Measurements from ENCODE around the gene COL4A2.
A peak's percentile ranks its signal among the peaks of the same experiment; 100 is the strongest.

Gene COL4A2

DNA sequence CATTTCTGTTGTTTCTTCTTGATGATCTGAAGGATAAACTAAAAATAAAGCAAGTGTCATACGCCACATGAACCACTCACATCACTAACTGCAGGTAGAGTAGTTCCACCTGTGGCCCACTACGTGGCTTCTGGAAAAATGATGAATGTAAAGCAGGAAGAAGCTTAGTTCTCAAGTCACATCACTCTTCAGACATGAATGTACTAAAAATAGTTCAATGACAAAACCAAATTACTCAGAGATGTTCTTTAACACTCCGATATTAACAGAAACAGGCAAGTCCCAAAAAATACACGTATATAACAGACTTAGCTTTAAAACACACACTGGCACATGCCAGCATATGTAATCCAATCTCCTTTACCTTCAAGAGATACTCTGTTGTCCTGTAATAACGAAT lies 232.8 kb downstream of the COL4A2 start:
- Histone ChIP-seq H3K9ac (ENCODE audit: low read length) (no peak overlapping the region), H3K36me3 (ENCODE audit: control insufficient read depth, insufficient read depth, low read length) (no peaks in the 10 kb centered on the region), H3K4me1 (ENCODE audit: control insufficient read depth, insufficient read depth, low read length) (peaks cover 18% of the 10 kb centered on the region), H3K27me3 (ENCODE audit: control insufficient read depth, insufficient read depth, low read length) (no peaks in the 10 kb centered on the region), H3K4me3 (ENCODE audit: low read length) (no peak overlapping the region), H3K27ac (ENCODE audit: low read depth, low read length) (no peak overlapping the region)

DNA sequence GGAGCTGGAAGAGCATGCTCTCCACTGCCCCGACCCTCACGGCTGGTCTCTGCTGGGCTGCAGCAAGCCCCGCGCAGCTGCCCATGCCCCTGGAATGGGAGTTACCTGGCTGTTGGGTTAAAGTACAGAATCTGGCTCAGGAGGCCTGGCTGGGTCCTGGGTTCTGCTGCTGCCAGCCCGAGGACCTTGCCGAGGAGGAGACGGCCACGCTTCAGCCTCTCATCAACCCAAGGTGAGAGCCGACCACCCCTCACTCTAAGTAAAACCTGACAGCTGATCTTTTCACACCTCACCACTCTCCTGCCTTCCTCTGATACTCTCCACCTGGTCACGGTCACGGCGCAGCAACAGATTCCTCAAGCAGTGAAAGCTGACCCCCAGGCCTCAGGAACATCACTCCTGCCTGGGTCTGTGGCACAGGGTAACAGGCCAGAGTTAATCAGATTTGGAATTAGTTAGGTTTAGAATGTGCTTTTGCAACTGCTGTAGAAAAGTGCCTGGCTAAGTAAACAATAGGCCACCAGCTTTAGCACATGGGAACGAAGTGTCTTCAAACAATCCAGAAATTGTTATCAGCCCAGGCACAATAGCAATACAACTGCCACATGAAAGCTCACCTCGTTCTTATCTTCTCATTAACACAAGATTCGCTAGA lies 233.9 kb downstream of the COL4A2 start:
- Histone ChIP-seq H3K27me3 (ENCODE audit: control insufficient read depth, insufficient read depth, low read length) (no peaks in the 10 kb centered on the region), H3K9ac (ENCODE audit: low read length) (no peak overlapping the region), H3K36me3 (ENCODE audit: control insufficient read depth, insufficient read depth, low read length) (no peaks in the 10 kb centered on the region), H3K27ac (ENCODE audit: low read depth, low read length) (peak overlapping the region; percentile 50), H3K4me1 (ENCODE audit: control insufficient read depth, insufficient read depth, low read length) (peaks cover 18% of the 10 kb centered on the region), H3K4me3 (ENCODE audit: low read length) (no peak overlapping the region)

DNA sequence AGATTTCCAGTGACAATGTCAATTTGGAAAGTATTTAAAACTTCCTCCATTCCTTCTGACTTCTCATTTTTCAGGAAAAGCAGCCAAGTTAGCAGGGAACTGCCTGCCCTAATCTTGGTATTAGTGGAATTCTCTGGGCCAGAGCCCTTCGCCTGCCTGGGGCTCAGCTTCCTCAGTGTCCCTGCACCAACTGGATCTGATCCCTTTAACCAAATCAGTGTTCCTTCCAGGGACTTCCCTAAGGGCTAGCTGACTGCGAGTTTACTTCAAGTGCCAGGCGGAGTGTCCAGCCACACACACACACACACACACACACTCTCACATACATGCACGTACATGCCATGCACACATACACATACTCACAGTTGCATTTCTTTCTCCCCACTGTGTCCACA lies 234.4 kb downstream of the COL4A2 start:
- Histone ChIP-seq H3K27ac (ENCODE audit: low read depth, low read length) (peak overlapping the region; percentile 50), H3K4me3 (ENCODE audit: low read length) (no peak overlapping the region), H3K27me3 (ENCODE audit: control insufficient read depth, insufficient read depth, low read length) (no peaks in the 10 kb centered on the region), H3K9ac (ENCODE audit: low read length) (no peak overlapping the region), H3K36me3 (ENCODE audit: control insufficient read depth, insufficient read depth, low read length) (no peaks in the 10 kb centered on the region), H3K4me1 (ENCODE audit: control insufficient read depth, insufficient read depth, low read length) (peaks cover 18% of the 10 kb centered on the region)

DNA sequence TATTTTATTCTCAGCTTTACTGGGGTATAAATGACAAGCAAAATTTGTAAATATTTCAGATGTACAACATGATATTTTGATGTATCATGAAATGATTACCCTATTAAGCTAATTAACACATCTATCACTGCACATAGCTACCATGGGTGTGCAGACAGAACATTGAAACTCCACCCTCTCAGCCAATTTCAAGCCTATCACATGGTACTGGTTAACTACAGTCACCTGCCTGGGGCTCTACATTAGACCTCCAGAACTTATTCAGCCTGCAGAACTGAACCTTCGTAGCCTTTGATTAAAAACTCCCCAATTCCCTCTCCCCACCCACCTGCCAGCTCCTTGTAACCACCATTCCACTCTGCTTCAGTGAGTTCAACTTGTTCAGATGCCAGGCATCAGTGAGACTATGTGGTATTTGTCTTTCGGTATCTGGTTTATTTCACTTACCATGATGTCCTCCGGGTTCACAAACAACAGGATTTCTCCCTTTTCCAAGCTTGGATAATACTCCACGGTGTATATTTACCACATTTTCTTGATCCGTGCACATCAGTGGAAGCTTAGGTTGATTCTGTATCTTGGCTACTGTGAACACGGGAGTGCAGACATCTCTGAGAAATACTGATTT lies 235.2 kb downstream of the COL4A2 start:
- H3K36me3 ChIP-seq (ENCODE audit: control insufficient read depth, insufficient read depth, low read length): no peaks in the 10 kb centered on the region
- H3K4me1 ChIP-seq (ENCODE audit: control insufficient read depth, insufficient read depth, low read length): peaks cover 18% of the 10 kb centered on the region
- H3K4me3 ChIP-seq (ENCODE audit: low read length): no peak overlapping the region
- no peaks in the 10 kb centered on the region for H3K27me3 ChIP-seq (ENCODE audit: control insufficient read depth, insufficient read depth, low read length)
- no peak overlapping the region for H3K9ac ChIP-seq (ENCODE audit: low read length)
- peak overlapping the region; percentile 25 for H3K27ac ChIP-seq (ENCODE audit: low read depth, low read length)

DNA sequence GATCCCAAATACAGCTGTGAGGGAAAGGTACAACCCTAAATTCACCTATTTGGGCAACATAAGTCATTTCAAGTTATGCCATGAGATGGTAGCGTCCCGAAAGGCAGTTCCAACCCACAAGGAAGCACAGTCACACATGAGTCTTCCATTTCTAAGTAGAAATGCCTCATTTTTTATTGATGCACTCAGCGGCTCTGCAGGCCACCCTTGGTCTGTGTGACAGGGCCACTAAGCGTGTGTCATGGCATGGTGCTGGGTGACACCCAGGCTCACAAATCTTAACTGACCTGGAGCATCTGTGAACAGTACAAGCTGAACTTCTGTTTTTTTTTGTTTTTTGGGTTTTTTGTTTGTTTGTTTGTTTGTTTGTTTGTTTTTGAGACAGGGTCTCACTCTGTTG lies 239.3 kb downstream of the COL4A2 start:
- Histone ChIP-seq H3K36me3 (ENCODE audit: control insufficient read depth, insufficient read depth, low read length) (no peaks in the 10 kb centered on the region), H3K9ac (ENCODE audit: low read length) (no peak overlapping the region), H3K4me1 (ENCODE audit: control insufficient read depth, insufficient read depth, low read length) (peaks cover 12% of the 10 kb centered on the region), H3K4me3 (ENCODE audit: low read length) (no peak overlapping the region), H3K27ac (ENCODE audit: low read depth, low read length) (no peak overlapping the region), H3K27me3 (ENCODE audit: control insufficient read depth, insufficient read depth, low read length) (no peaks in the 10 kb centered on the region)

DNA sequence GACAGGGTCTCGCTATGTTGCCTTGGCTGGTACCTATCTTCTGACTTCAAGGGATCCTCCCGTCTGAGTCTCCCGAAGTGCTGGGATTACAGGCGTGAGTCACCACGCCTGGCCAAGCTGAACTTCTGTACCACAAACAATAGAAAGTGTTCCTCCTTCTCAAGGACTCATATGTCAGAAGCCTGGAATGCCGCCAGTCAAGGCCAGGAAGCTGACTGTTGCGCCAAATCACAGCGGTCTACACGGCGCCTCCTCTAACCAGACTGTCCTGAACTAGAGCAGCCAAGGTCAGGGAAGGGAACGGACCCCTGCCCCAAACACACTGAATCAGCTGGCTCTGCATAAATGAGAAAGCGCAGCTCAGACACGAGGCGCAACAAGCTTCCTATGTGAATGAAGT lies 239.8 kb downstream of the COL4A2 start:
- Histone ChIP-seq H3K4me1 (ENCODE audit: control insufficient read depth, insufficient read depth, low read length) (peaks cover 8% of the 10 kb centered on the region), H3K27me3 (ENCODE audit: control insufficient read depth, insufficient read depth, low read length) (no peaks in the 10 kb centered on the region), H3K4me3 (ENCODE audit: low read length) (peak overlapping the region; percentile 9), H3K36me3 (ENCODE audit: control insufficient read depth, insufficient read depth, low read length) (no peaks in the 10 kb centered on the region), H3K9ac (ENCODE audit: low read length) (no peak overlapping the region), H3K27ac (ENCODE audit: low read depth, low read length) (peak overlapping the region; percentile 47)

DNA sequence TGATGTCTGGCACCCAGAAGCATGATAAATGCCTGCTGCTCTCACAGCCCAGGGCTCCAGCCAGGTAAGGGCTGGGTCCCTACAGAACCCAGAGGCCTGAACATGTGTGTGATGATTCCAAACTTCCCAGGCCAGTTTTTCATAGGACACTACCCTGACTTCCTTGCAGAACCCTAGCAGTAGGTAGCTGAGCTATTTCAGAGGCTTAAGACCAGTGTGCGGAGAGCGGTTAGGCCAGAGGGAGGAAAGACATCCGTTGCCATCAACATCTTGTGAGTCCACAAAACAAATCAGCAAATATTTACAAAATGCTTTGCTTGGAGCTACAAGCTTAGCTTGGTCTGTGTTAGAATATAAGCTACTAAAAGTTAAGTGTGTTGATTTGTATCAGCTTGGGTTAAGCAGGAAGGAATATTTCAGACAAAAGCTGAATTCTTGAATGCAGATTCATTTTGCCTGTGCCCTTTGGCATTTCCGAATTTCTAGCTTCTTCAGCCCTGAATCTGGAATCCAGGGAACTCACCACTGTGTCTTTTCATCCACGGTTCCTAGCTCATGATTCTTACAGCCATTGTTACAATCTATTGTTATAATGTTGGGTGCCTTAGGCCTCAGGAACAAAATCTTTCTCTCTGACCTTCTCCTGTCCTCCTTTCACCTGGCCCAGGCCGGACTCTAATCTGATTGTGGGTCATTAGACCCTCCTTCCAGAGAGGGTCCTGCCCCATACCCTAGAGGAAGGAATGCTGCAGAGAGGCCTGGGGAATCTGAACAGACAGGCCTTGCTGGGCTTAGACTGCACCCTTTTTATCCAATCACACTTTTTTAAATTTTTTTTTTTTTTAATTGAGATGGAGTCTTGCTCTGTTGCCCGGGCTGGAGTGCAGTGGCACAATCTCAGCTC lies 242.1 kb downstream of the COL4A2 start:
- no peaks in the 10 kb centered on the region for H3K4me1 ChIP-seq (ENCODE audit: control insufficient read depth, insufficient read depth, low read length)
- no peak overlapping the region for H3K9ac ChIP-seq (ENCODE audit: low read length)
- H3K4me3 ChIP-seq (ENCODE audit: low read length): no peak overlapping the region
- H3K27ac ChIP-seq (ENCODE audit: low read depth, low read length): no peak overlapping the region
- no peaks in the 10 kb centered on the region for H3K36me3 ChIP-seq (ENCODE audit: control insufficient read depth, insufficient read depth, low read length)
- no peaks in the 10 kb centered on the region for H3K27me3 ChIP-seq (ENCODE audit: control insufficient read depth, insufficient read depth, low read length)

DNA sequence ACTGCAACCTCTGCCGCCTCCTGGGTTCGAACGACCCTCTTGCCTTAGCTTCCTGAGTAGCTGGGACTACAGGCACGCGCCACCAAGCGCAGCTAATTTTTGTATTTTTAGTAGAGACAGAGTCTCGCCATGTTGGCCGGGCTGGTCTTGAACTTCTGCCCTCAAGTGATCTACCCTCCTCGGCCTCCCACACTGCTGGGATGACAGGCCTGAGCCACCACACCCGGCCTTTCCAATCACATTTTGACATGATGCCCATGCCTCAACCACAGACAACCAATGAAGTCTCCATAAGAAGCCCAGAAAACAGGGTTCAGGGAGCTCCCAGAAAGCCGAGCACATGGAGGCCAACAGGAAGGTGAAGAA lies 242.7 kb downstream of the COL4A2 start:
- no peaks in the 10 kb centered on the region for H3K4me1 ChIP-seq (ENCODE audit: control insufficient read depth, insufficient read depth, low read length)

DNA sequence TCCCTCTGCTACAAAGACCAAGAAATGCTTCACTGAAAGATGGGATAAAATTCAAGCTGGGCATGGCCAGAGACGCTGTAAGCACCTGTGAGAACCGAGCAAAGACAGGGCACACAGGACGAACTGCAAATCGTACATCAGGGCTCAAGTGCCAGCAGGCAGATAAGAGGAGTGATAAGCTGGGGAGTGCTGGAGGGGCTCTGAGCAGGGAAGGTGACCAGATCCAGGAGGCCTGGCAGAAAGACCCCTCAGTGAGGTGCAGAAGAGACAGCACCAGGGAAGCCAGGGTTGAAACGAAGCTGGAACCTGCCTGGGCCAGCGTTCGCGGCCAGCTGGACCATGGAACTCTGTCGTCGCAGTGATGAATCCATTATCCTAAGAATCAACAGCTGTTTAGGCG lies 244.2 kb downstream of the COL4A2 start:
- no peaks in the 10 kb centered on the region for H3K27me3 ChIP-seq (ENCODE audit: control insufficient read depth, insufficient read depth, low read length)
- H3K9ac ChIP-seq (ENCODE audit: low read length): no peak overlapping the region
- no peaks in the 10 kb centered on the region for H3K36me3 ChIP-seq (ENCODE audit: control insufficient read depth, insufficient read depth, low read length)
- H3K27ac ChIP-seq (ENCODE audit: low read depth, low read length): no peak overlapping the region
- no peak overlapping the region for H3K4me3 ChIP-seq (ENCODE audit: low read length)
- H3K4me1 ChIP-seq (ENCODE audit: control insufficient read depth, insufficient read depth, low read length): no peaks in the 10 kb centered on the region

More for the DNA sequence above, 242.7 kb downstream of the COL4A2 start:
- no peaks in the 10 kb centered on the region for H3K27me3 ChIP-seq (ENCODE audit: control insufficient read depth, insufficient read depth, low read length)
- H3K9ac ChIP-seq (ENCODE audit: low read length): no peak overlapping the region
- H3K27ac ChIP-seq (ENCODE audit: low read depth, low read length): no peak overlapping the region
- H3K36me3 ChIP-seq (ENCODE audit: control insufficient read depth, insufficient read depth, low read length): no peaks in the 10 kb centered on the region
- no peak overlapping the region for H3K4me3 ChIP-seq (ENCODE audit: low read length)

DNA sequence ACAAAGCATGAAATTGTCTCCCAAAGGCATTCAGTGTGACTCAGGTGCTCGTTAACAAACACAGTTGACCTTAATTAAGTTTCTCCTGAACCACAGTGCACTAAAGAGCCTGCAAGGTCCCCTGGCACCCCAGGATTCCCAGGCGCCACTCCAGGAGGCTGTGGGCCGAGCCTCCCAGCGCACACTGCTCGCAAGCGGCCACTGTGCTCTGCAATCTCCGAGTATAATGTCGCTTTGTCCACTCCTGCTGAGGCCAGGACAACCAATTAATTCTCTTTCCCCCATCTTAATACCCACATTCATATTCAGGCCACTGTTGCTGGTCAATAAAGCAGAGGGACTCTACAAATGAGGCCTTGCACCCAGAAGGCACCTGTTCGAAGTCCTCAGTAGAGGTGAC lies 245.7 kb downstream of the COL4A2 start:
- H3K27ac ChIP-seq (ENCODE audit: low read depth, low read length): no peak overlapping the region

DNA sequence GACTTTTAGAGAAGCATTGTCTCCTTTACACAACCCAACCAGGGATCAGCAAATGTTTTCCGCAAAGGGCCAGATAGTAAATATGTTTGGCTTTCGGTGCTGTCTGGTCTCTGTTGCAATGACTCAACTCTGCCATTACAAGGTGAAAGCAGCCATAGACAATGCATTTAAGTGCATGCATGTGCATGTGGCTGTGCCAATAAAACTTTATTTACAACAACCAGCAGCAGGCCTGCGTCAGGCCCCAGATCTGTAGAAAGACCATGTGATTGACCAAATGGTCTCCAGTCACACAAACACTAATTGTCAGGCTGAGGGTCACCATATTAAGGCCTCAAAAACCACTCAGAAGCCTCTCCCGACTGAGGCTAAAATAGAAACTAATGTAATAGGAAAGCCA lies 246.3 kb downstream of the COL4A2 start:
- no peaks in the 10 kb centered on the region for H3K36me3 ChIP-seq (ENCODE audit: control insufficient read depth, insufficient read depth, low read length)
- H3K9ac ChIP-seq (ENCODE audit: low read length): no peak overlapping the region
- H3K27me3 ChIP-seq (ENCODE audit: control insufficient read depth, insufficient read depth, low read length): no peaks in the 10 kb centered on the region
- no peak overlapping the region for H3K27ac ChIP-seq (ENCODE audit: low read depth, low read length)
- H3K4me1 ChIP-seq (ENCODE audit: control insufficient read depth, insufficient read depth, low read length): no peaks in the 10 kb centered on the region
- no peak overlapping the region for H3K4me3 ChIP-seq (ENCODE audit: low read length)

More for the DNA sequence above, 245.7 kb downstream of the COL4A2 start:
- Histone ChIP-seq H3K4me3 (ENCODE audit: low read length) (no peak overlapping the region), H3K27me3 (ENCODE audit: control insufficient read depth, insufficient read depth, low read length) (no peaks in the 10 kb centered on the region), H3K4me1 (ENCODE audit: control insufficient read depth, insufficient read depth, low read length) (no peaks in the 10 kb centered on the region), H3K36me3 (ENCODE audit: control insufficient read depth, insufficient read depth, low read length) (no peaks in the 10 kb centered on the region), H3K9ac (ENCODE audit: low read length) (no peak overlapping the region)

DNA sequence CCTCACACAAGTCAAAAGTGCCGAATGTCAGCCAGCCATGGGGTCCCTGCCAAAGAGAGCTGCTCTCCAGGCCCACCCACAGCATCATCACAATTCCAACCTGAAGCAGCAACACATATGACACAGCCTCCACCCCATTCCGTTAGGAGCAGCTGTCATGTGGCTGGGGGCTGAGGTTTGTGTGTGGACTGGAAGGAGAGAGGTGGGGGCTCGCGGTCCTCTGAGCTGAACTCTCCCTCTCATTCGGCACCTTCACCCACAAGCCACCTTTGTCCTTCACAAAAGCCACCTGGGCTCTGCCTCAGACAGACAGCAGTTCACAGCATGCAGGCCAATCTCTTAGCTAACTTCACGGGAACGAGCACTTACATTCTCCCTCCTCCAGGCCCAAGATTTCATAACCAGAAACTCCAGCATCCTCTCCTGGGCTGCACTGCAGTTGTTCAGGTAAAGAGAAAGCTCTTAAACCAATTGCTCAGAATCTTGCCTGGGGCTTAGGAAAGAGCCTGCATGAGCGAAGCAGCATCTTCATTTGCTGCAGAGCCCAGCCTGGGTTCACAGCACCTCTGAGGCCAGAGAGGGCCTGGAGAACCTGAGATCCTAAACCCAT lies 247.2 kb downstream of the COL4A2 start:
- H3K36me3 ChIP-seq (ENCODE audit: control insufficient read depth, insufficient read depth, low read length): no peaks in the 10 kb centered on the region

More for the DNA sequence above, 247.2 kb downstream of the COL4A2 start:
- Histone ChIP-seq H3K4me3 (ENCODE audit: low read length) (no peak overlapping the region), H3K27me3 (ENCODE audit: control insufficient read depth, insufficient read depth, low read length) (no peaks in the 10 kb centered on the region), H3K9ac (ENCODE audit: low read length) (no peak overlapping the region), H3K4me1 (ENCODE audit: control insufficient read depth, insufficient read depth, low read length) (peaks cover 2% of the 10 kb centered on the region), H3K27ac (ENCODE audit: low read depth, low read length) (no peak overlapping the region)
